Measurements from ENCODE around the gene AGAP1. TPM values are rescaled to one million over a fixed set of nuclear protein-coding genes. Genes with fewer than 3 reads are reported as not detected.

AGAP1 gene
- total RNA-seq, 1 experiment from 2014 or later = 25.8 TPM

- H4K20me1 ChIP-seq (ENCODE audit: control insufficient read depth, insufficient read depth, insufficient read length) = no peaks in the 10 kb centered on the region
- Mint-ChIP-seq H3K27me3 (ENCODE audit: low read depth) (no peaks in the 10 kb centered on the region), H3K36me3 (ENCODE audit: insufficient read depth in 1 of 3, low read depth in 3 of 3) (no peaks in the 10 kb centered on the region; a peak in 2 of 7 replicates), H3K27ac (no peak overlapping the region), H3K9me3 (no peaks in the 10 kb centered on the region), H3K4me1 (peaks cover 15% of the 10 kb centered on the region in 2 experiments), H3K4me3 (no peak overlapping the region)
- H3T11ph ChIP-seq (ENCODE audit: low read length) = no peak overlapping the region
- no peak overlapping the region for H2AFZ ChIP-seq (ENCODE audit: low read length)
- no peak overlapping the region for H3K18ac ChIP-seq (ENCODE audit: insufficient read length, low read depth, low read length)
- no peak overlapping the region for H2BK20ac ChIP-seq (ENCODE audit: low read depth, low read length, poor library complexity, severe bottlenecking)
- H4K5ac ChIP-seq (ENCODE audit: insufficient read length, low read depth, low read length) = no peak overlapping the region
- no peak overlapping the region for H3K56ac ChIP-seq (ENCODE audit: insufficient read length, low read depth, low read length)
- no CpG with 5 or more reads among the region's 7 CpGs for WGBS (ENCODE audit: extremely low coverage, insufficient read length, low lambda C conversion rate)
- no peaks in the 10 kb centered on the region for H3K23me2 ChIP-seq (ENCODE audit: insufficient read length, low read depth, low read length, poor library complexity, severe bottlenecking)
- no peaks in the 10 kb centered on the region for H3K9me3 ChIP-seq (ENCODE audit: control insufficient read depth, low read depth, low read length)
- no peak overlapping the region for H3K4me2 ChIP-seq (ENCODE audit: insufficient read depth, insufficient read length, low read length)
- H4K91ac ChIP-seq (ENCODE audit: insufficient read length, low read depth, low read length) = no peak overlapping the region
- H3K9ac ChIP-seq (ENCODE audit: extremely low read depth, insufficient read length, low read length) = no peak overlapping the region
- no peaks in the 10 kb centered on the region for H3K79me1 ChIP-seq (ENCODE audit: insufficient read depth, low read depth, low read length, poor library complexity, severe bottlenecking)
- no peak overlapping the region for H3K23ac ChIP-seq (ENCODE audit: insufficient read length, low read depth, low read length)
- H2BK5ac ChIP-seq (ENCODE audit: insufficient read length, low read length) = no peak overlapping the region
- H3K79me2 ChIP-seq (ENCODE audit: insufficient read depth, low read length) = no peaks in the 10 kb centered on the region
- H3K27ac ChIP-seq (ENCODE audit: insufficient read length, low read depth, low read length) = no peak overlapping the region
- no peak overlapping the region for H3K14ac ChIP-seq (ENCODE audit: insufficient read depth, low read length)
- H2BK15ac ChIP-seq (ENCODE audit: low read depth, low read length) = no peak overlapping the region
- no peak overlapping the region for H3K4ac ChIP-seq (ENCODE audit: low read depth, low read length)
- no peak for DNase-seq
- no peak overlapping the region for H4K8ac ChIP-seq (replicated peaks; ENCODE audit: insufficient read length, low read depth, low read length)
- H3K27me3 ChIP-seq (ENCODE audit: insufficient read depth, low read length) = no peaks in the 10 kb centered on the region
- no peak overlapping the region for H2BK12ac ChIP-seq (ENCODE audit: insufficient read length, low read depth, low read length)
- H2BK120ac ChIP-seq (ENCODE audit: low read depth, low read length, poor library complexity, severe bottlenecking) = no peak overlapping the region
- no peak for TF ChIP-seq CTCF (conservative IDR thresholded peaks at IDR 0.05)
- 0 out of 2 replicates have a peak, but pooled peaks cover 2% of the 10 kb centered on the region for H3K4me1 ChIP-seq (ENCODE audit: insufficient read depth, low read length)
- H2AK5ac ChIP-seq (ENCODE audit: insufficient read length, low read length) = no peak overlapping the region
These were observed 432.4 kb downstream of the AGAP1 start for GRCh38 chr2:235926229-235926628.

All from H9 (cell line).